OCI-LY7 (cell line): ENCODE data around the gene PRDM2.

Source experiments
- EZH2phosphoT487 ChIP-seq: fragments of 200-600 bp; sonication (generic); IDR thresholded peaks from 2 replicates; pipeline ENCODE4 v1.6.1; 2018; ENCODE audit warnings: low read depth, borderline replicate concordance, mild to moderate bottlenecking, mixed run types, antibody characterized with exemption, low read length, moderate library complexity, mixed read lengths
- TF ChIP-seq, protein P1 (sequence below): fragments of 200-600 bp; sonication (generic); conservative IDR thresholded peaks from 2 replicates; pipeline ENCODE4 v1.5.1; 2014; ENCODE audit warnings: mild to moderate bottlenecking, antibody characterized with exemption, low read length, moderate library complexity, mixed read lengths

DNA sequence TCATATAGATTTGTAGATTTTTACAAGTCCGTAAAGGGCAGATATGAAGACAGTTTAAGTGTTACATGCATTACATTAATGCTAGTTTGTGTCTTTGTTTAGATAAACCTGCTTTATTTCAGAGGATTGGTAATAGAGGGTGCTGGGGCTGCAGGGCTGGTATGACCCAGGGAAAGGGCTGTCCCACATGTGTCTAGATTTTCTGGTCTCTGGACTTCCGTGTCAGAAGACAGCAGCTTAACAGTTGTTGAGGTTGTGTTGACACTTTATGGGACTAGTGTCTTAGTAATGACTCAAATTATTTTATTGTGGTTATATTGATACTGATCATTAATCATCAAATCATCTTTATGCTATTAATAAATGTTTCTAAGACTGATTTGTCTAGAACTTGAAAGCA, 10.1 kb downstream of the PRDM2 start:
- TF ChIP-seq, protein P1, sequence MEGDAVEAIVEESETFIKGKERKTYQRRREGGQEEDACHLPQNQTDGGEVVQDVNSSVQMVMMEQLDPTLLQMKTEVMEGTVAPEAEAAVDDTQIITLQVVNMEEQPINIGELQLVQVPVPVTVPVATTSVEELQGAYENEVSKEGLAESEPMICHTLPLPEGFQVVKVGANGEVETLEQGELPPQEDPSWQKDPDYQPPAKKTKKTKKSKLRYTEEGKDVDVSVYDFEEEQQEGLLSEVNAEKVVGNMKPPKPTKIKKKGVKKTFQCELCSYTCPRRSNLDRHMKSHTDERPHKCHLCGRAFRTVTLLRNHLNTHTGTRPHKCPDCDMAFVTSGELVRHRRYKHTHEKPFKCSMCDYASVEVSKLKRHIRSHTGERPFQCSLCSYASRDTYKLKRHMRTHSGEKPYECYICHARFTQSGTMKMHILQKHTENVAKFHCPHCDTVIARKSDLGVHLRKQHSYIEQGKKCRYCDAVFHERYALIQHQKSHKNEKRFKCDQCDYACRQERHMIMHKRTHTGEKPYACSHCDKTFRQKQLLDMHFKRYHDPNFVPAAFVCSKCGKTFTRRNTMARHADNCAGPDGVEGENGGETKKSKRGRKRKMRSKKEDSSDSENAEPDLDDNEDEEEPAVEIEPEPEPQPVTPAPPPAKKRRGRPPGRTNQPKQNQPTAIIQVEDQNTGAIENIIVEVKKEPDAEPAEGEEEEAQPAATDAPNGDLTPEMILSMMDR, result no peak
- TF ChIP-seq EZH2phosphoT487, result no peak
